ENCODE results near the gene CTDSPL. TPM values are rescaled to one million over a fixed set of nuclear protein-coding genes. Genes with fewer than 3 reads are reported as not detected.

Gene CTDSPL
- total RNA-seq, 1 experiment from 2014 or later, result 16.6 TPM

GRCh38 chr3:37826933-37827332 is 34.7 kb upstream of the CTDSPL start:
- Histone ChIP-seq H3K4me3 (ENCODE audit: low read depth in 2 of 2, low read length in 2 of 2) (no peak overlapping the region), H3K36me3 (ENCODE audit: control insufficient read depth, insufficient read depth, low read length) (no peaks in the 10 kb centered on the region), H3K27me3 (ENCODE audit: control insufficient read depth, insufficient read depth, low read length) (no peaks in the 10 kb centered on the region; the same call in 1 of the 2 replicates), H3K9me3 (ENCODE audit: control insufficient read depth, insufficient read depth, low read depth, low read length) (no peaks in the 10 kb centered on the region), H3K4me1 (ENCODE audit: control insufficient read depth, insufficient read depth, low read length) (no peaks in the 10 kb centered on the region), H3K27ac (ENCODE audit: low read length) (no peak overlapping the region)
- DNase-seq (ENCODE audit: low read depth, low spot score) (no peak), ATAC-seq (no peak)
- POLR2A ChIA-PET, result no interaction called here
- BruUV-seq (replicated peaks), result no TSS peak
- CTCF ChIA-PET, result no interaction called here
- TF ChIP-seq REST (IDR thresholded peaks at IDR 0.05; ENCODE audit: insufficient read depth in 1 of 2, low read depth in 2 of 2, low read length in 1 of 2) (no peak), POLR2AphosphoS5 (IDR thresholded peaks at IDR 0.05; ENCODE audit: low read depth, low read length) (no peak), CTCF (IDR thresholded peaks at IDR 0.05) (no peak), TCF7L2 (IDR thresholded peaks at IDR 0.05; ENCODE audit: low read depth, low read length) (no peak), SIN3A (IDR thresholded peaks at IDR 0.05; ENCODE audit: borderline replicate concordance, insufficient read depth, low read depth, low read length) (no peak)
- intact Hi-C loops (cut with micrococcal nuclease; ENCODE audit: unreplicated experiment), result no loop called here
- in situ Hi-C loops (cut with HindIII; ENCODE audit: low pct_unique_long_range_greater_than_20kb, low sequenced_read_pairs), result no loop called here

GRCh38 chr3:37832480-37832879 is 29.2 kb upstream of the CTDSPL start:
- ChIA-PET CTCF (no interaction called here), POLR2A (no interaction called here)
- ATAC-seq, result no peak
- no peaks in the 10 kb centered on the region for H3K27me3 ChIP-seq (ENCODE audit: control insufficient read depth, insufficient read depth, low read length)
- no TSS peak for BruUV-seq (replicated peaks)
- intact Hi-C loops (cut with micrococcal nuclease; ENCODE audit: unreplicated experiment), result no loop called here
- no peak overlapping the region for H3K4me3 ChIP-seq (ENCODE audit: low read depth in 2 of 2, low read length in 2 of 2)
- H3K36me3 ChIP-seq (ENCODE audit: control insufficient read depth, insufficient read depth, low read length), result no peaks in the 10 kb centered on the region
- no peaks in the 10 kb centered on the region for H3K4me1 ChIP-seq (ENCODE audit: control insufficient read depth, insufficient read depth, low read length)
- no peak for DNase-seq (ENCODE audit: low read depth, low spot score)
- H3K9me3 ChIP-seq (ENCODE audit: control insufficient read depth, insufficient read depth, low read depth, low read length), result no peaks in the 10 kb centered on the region
- TF ChIP-seq REST (IDR thresholded peaks at IDR 0.05; ENCODE audit: insufficient read depth in 1 of 2, low read depth in 2 of 2, low read length in 1 of 2) (no peak), CTCF (IDR thresholded peaks at IDR 0.05) (no peak), SIN3A (IDR thresholded peaks at IDR 0.05; ENCODE audit: borderline replicate concordance, insufficient read depth, low read depth, low read length) (no peak), POLR2AphosphoS5 (IDR thresholded peaks at IDR 0.05; ENCODE audit: low read depth, low read length) (no peak), TCF7L2 (IDR thresholded peaks at IDR 0.05; ENCODE audit: low read depth, low read length) (no peak)
- no peak overlapping the region for H3K27ac ChIP-seq (ENCODE audit: low read length)
- in situ Hi-C loops (cut with HindIII; ENCODE audit: low pct_unique_long_range_greater_than_20kb, low sequenced_read_pairs), result no loop called here
